ENCODE data around the gene SCARB1. TPM values are rescaled to one million over a fixed set of nuclear protein-coding genes. Genes with fewer than 3 reads are reported as not detected.

The SCARB1 gene
- total and polyA plus RNA-seq, 2 of the 13 experiments (the other 11 are each of a cell fraction or from before 2014, with no cell fraction given): 63.4 to 160 TPM

DNA sequence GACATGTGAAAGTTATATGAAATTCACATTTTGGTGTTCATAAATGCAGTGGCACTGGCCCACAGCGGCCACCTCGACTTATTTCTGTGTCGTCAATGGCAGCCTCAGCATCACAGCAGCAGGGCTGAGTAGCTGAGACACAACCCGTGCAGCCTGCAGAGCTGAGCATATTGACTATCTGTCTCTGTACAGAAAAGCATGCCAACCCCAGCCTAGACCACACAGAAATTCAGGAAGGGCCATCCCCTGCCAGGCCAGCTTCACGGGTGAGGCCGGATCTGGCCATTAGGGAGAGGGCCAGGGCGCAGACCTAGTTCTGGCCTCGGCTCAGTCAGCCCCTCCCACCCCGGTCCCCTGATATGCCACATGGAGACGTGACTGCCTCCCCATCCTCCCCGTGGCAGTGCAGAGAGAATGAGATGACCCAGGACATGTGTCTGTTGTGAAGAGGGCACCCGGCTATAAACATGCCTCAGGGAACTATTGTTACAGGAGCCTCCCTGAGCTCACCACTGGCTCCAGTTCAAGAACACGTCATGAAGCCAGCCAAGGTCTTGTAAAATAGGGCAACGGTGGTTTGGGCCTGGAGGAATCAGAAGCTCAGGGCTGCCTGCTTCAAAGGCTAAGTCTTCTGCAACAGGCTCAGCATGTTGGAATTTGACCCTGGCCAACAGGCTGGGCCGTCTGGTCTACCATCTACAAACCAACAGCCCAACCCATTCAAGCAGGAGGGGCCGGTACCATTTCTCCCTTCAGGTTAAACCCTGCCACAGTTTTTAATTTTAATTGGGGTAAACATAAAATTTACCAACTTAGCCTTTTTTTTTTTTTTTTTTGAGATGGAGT is 25.5 kb downstream of the SCARB1 start (continued):
- TF ChIP-seq TOPORS (CRISPR knock-in tag; IDR thresholded peaks at IDR 0.05) (no peak), SP5 (CRISPR knock-in tag; IDR thresholded peaks at IDR 0.05; ENCODE audit: borderline replicate concordance, low read depth) (peak; percentile 35), ZNF33A (CRISPR knock-in tag; IDR thresholded peaks at IDR 0.05; ENCODE audit: borderline replicate concordance) (no peak), ZNF451 (CRISPR knock-in tag; IDR thresholded peaks at IDR 0.05) (peak; percentile 40; the same call in 1 of the 2 replicates), MEIS2 (CRISPR knock-in tag; IDR thresholded peaks at IDR 0.05) (no peak), ZBTB2 (CRISPR knock-in tag; IDR thresholded peaks at IDR 0.05; ENCODE audit: low read depth) (no peak), AGO1 (IDR thresholded peaks at IDR 0.05; ENCODE audit: low read depth, low read length, poor library complexity, severe bottlenecking) (no peak), TBP (CRISPR knock-in tag; IDR thresholded peaks at IDR 0.05) (no peak), ZNF879 (CRISPR knock-in tag; IDR thresholded peaks at IDR 0.05) (no peak), ZNF644 (CRISPR knock-in tag; IDR thresholded peaks at IDR 0.05; ENCODE audit: low read depth) (peak; percentile 100), CCDC6 (CRISPR knock-in tag; IDR thresholded peaks at IDR 0.05) (peak; percentile 41; the same call in 1 of the 2 replicates), RCOR2 (CRISPR knock-in tag; IDR thresholded peaks at IDR 0.05) (peak; percentile 59; the same call in 1 of the 2 replicates), TMF1 (CRISPR knock-in tag; IDR thresholded peaks at IDR 0.05; ENCODE audit: low read depth) (no peak), KMT2B (CRISPR knock-in tag; IDR thresholded peaks at IDR 0.05) (peak; percentile 29; the same call in 1 of the 2 replicates), NAIF1 (CRISPR knock-in tag; IDR thresholded peaks at IDR 0.05; ENCODE audit: borderline replicate concordance) (peak; percentile 60; the same call in 1 of the 2 replicates), EZH2 (conservative IDR thresholded peaks at IDR 0.05; ENCODE audit: low read depth, low read length) (no peak), JUND (CRISPR knock-in tag; IDR thresholded peaks at IDR 0.05) (peak; percentile 35; the same call in 1 of the 2 replicates), RBFOX2 (IDR thresholded peaks at IDR 0.05; ENCODE audit: low read depth, low read length) (no peak)
- TF ChIP-seq, protein P1, sequence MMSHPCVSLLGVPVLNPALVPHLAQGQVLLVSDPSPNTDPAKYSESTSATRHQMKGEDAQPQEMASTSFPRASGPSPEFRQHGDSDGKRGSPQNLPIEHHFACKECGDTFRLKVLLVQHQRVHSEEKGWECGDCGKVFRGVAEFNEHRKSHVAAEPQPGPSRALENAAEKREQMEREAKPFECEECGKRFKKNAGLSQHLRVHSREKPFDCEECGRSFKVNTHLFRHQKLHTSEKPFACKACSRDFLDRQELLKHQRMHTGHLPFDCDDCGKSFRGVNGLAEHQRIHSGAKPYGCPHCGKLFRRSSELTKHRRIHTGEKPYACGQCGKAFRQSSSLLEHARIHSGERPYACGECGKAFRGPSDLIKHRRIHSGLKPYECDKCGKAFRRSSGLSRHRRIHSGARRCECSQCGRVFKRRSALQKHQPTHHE (CRISPR knock-in tag; IDR thresholded peaks at IDR 0.05; ENCODE audit: borderline replicate concordance): 0 out of 2 replicates have a peak, but pooled peaks have one; percentile 33
- TF ChIP-seq, protein P2, sequence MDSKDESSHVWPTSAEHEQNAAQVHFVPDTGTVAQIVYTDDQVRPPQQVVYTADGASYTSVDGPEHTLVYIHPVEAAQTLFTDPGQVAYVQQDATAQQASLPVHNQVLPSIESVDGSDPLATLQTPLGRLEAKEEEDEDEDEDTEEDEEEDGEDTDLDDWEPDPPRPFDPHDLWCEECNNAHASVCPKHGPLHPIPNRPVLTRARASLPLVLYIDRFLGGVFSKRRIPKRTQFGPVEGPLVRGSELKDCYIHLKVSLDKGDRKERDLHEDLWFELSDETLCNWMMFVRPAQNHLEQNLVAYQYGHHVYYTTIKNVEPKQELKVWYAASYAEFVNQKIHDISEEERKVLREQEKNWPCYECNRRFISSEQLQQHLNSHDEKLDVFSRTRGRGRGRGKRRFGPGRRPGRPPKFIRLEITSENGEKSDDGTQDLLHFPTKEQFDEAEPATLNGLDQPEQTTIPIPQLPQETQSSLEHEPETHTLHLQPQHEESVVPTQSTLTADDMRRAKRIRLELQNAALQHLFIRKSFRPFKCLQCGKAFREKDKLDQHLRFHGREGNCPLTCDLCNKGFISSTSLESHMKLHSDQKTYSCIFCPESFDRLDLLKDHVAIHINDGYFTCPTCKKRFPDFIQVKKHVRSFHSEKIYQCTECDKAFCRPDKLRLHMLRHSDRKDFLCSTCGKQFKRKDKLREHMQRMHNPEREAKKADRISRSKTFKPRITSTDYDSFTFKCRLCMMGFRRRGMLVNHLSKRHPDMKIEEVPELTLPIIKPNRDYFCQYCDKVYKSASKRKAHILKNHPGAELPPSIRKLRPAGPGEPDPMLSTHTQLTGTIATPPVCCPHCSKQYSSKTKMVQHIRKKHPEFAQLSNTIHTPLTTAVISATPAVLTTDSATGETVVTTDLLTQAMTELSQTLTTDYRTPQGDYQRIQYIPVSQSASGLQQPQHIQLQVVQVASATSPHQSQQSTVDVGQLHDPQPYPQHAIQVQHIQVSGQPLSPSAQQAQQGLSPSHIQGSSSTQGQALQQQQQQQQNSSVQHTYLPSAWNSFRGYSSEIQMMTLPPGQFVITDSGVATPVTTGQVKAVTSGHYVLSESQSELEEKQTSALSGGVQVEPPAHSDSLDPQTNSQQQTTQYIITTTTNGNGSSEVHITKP (CRISPR knock-in tag; IDR thresholded peaks at IDR 0.05; ENCODE audit: low read depth): peak; percentile 61; the same call in 1 of the 2 replicates
